ENCODE results near the gene DENND1A.

GRCh38 chr9:123820139-123820538 is 109.8 kb downstream of the DENND1A start:
- TF ChIP-seq CTCF (IDR thresholded peaks at IDR 0.05), result no peak
- no peak for TF ChIP-seq POLR2A (IDR thresholded peaks at IDR 0.05)
